WTC11 (cell line): ENCODE measurements around the gene FHOD3. TPM values are rescaled to one million over a fixed set of nuclear protein-coding genes. Genes with fewer than 3 reads are reported as not detected.
"Not testable (repeated sequence)": the region's sequence is repeated elsewhere in the genome, so short reads cannot be mapped to it uniquely, and the experiment has no call there.

ENCODE experiments used
- ATAC-seq: fragments of 200-7000 bp; cut with Tn5 transposase; 2 replicates; pipeline ENCODE4 v1.10.0; 2021; ENCODE audit warnings: mild to moderate bottlenecking, moderate library complexity
- CTCF ChIA-PET: fragments of 300-600 bp; sonication (Branson Sonifier 250); formaldehyde crosslinking; loops from one replicate; lab custom pipeline; 2021; ENCODE audit warnings: antibody characterized with exemption; lab: Charles Lee
- POLR2A ChIA-PET: fragments of 350-600 bp; sonication (Branson Sonifier 250); formaldehyde crosslinking; loops from one replicate; lab custom pipeline; 2021; ENCODE audit warnings: antibody characterized with exemption; lab: Charles Lee
- DNase-seq: peaks from one replicate; pipeline ENCODE4 v3.0.0; 2021; ENCODE audit warnings: low spot score
- H3K27ac Mint-ChIP-seq: 2 replicates; pipeline ENCODE4 v1.8.0; 2021; ENCODE audit warnings: mixed read lengths
- H3K27me3 Mint-ChIP-seq: 2 replicates; pipeline ENCODE4 v1.8.0; 2021; ENCODE audit warnings: low read depth, mild to moderate bottlenecking, moderate library complexity, mixed read lengths
- H3K36me3 Mint-ChIP-seq: 2 replicates; pipeline ENCODE4 v1.8.0; 2021; ENCODE audit warnings: mixed read lengths
- H3K4me1 Mint-ChIP-seq: 2 replicates; pipeline ENCODE4 v1.8.0; 2022; ENCODE audit warnings: mixed read lengths
- H3K4me3 Mint-ChIP-seq: 2 replicates; pipeline ENCODE4 v1.8.0; 2021; ENCODE audit warnings: mild to moderate bottlenecking, moderate library complexity, mixed read lengths
- H3K9me3 Mint-ChIP-seq: 2 replicates; pipeline ENCODE4 v1.8.0; 2021; ENCODE audit warnings: mixed read lengths
- ATF1 ChIP-seq: sonication (generic); formaldehyde crosslinking; IDR thresholded peaks from 2 replicates; pipeline ENCODE4 v1.8.1; 2023; ENCODE audit warnings: mild to moderate bottlenecking, moderate library complexity, missing genetic modification reagents
- CREM ChIP-seq: sonication (generic); formaldehyde crosslinking; IDR thresholded peaks from 2 replicates; pipeline ENCODE4 v1.8.1; 2022; ENCODE audit warnings: mild to moderate bottlenecking, missing genetic modification reagents, moderate library complexity
- FOXJ3 ChIP-seq: sonication (generic); formaldehyde crosslinking; IDR thresholded peaks from 2 replicates; pipeline ENCODE4 v1.9.0; 2021; ENCODE audit warnings: missing genetic modification reagents, mild to moderate bottlenecking, borderline replicate concordance
- GABPB1 ChIP-seq: sonication (generic); formaldehyde crosslinking; IDR thresholded peaks from 2 replicates; pipeline ENCODE4 v1.8.1; 2023; ENCODE audit warnings: mild to moderate bottlenecking, missing genetic modification reagents
- GRHL2 ChIP-seq: fragments of 250-450 bp; sonication (Bioruptor Pico); IDR thresholded peaks from 2 replicates; pipeline ENCODE4 v1.8.0; 2022; ENCODE audit warnings: mild to moderate bottlenecking, moderate library complexity; ENCODE audit not compliant: insufficient replicate concordance, severe bottlenecking
- HMGA2 ChIP-seq: fragments of 250-450 bp; sonication (Bioruptor Pico); IDR thresholded peaks from 2 replicates; pipeline ENCODE4 v1.4.0; 2021; ENCODE audit warnings: mild to moderate bottlenecking, moderate library complexity
- JAZF1 ChIP-seq: fragments of 250-450 bp; sonication (Bioruptor Pico); IDR thresholded peaks from 2 replicates; pipeline ENCODE4 v1.9.0; 2021; ENCODE audit warnings: moderate library complexity, mild to moderate bottlenecking, inconsistent platforms
- MAX ChIP-seq: sonication (generic); formaldehyde crosslinking; IDR thresholded peaks from 2 replicates; pipeline ENCODE4 v1.8.0; 2022; ENCODE audit warnings: mild to moderate bottlenecking, missing genetic modification reagents
- NR3C1 ChIP-seq: sonication (generic); formaldehyde crosslinking; conservative IDR thresholded peaks from 2 replicates; pipeline ENCODE4 v1.8.1; 2023; ENCODE audit warnings: low read depth, mild to moderate bottlenecking, missing genetic modification reagents
- RORB ChIP-seq: fragments of 250-450 bp; sonication (Bioruptor Pico); IDR thresholded peaks from 2 replicates; pipeline ENCODE4 v1.9.0; 2021; ENCODE audit warnings: mild to moderate bottlenecking
- SMAD3 ChIP-seq: sonication (generic); formaldehyde crosslinking; IDR thresholded peaks from 2 replicates; pipeline ENCODE4 v1.8.0; 2022; ENCODE audit warnings: missing genetic modification reagents, mild to moderate bottlenecking, borderline replicate concordance
- SOX15 ChIP-seq: fragments of 250-450 bp; sonication (Bioruptor Pico); IDR thresholded peaks from 2 replicates; pipeline ENCODE4 v1.9.0; 2021; ENCODE audit warnings: mild to moderate bottlenecking
- ZMAT4 ChIP-seq: fragments of 250-450 bp; sonication (Bioruptor Pico); IDR thresholded peaks from 2 replicates; pipeline ENCODE4 v1.9.0; 2021; ENCODE audit warnings: mild to moderate bottlenecking
- ZNF121 ChIP-seq: sonication (generic); formaldehyde crosslinking; IDR thresholded peaks from 2 replicates; pipeline ENCODE4 v1.8.0; 2023; ENCODE audit warnings: missing genetic modification reagents
- ZNF138 ChIP-seq: sonication (generic); formaldehyde crosslinking; conservative IDR thresholded peaks from 2 replicates; pipeline ENCODE4 v1.8.1; 2022; ENCODE audit warnings: mild to moderate bottlenecking, moderate library complexity, missing genetic modification reagents
- ZNF263 ChIP-seq: sonication (generic); formaldehyde crosslinking; IDR thresholded peaks from 2 replicates; pipeline ENCODE4 v1.8.1; 2022; ENCODE audit warnings: low read depth, mild to moderate bottlenecking, moderate library complexity, missing genetic modification reagents
- ZNF396 ChIP-seq: fragments of 250-450 bp; sonication (Bioruptor Pico); IDR thresholded peaks from 2 replicates; pipeline ENCODE4 v1.8.0; 2021; ENCODE audit warnings: mild to moderate bottlenecking, moderate library complexity, borderline replicate concordance
- total RNA-seq: library from RNA; stranded (reverse); gene quantifications from 3 replicates; pipeline ENCODE4 v1.2.3, GENCODE V29; 2021
- TF ChIP-seq, protein P1 (sequence below): fragments of 250-450 bp; sonication (Bioruptor Pico); IDR thresholded peaks from 2 replicates; pipeline ENCODE4 v1.8.0; 2021; ENCODE audit warnings: mild to moderate bottlenecking
- TF ChIP-seq, protein P2 (sequence below): sonication (generic); formaldehyde crosslinking; IDR thresholded peaks from 2 replicates; pipeline ENCODE4 v1.8.1; 2022; ENCODE audit warnings: low read depth, missing genetic modification reagents, borderline replicate concordance

The FHOD3 gene
- total RNA-seq, 1 experiment from 2014 or later, result 3.8 TPM

GRCh38 chr18:36546876-36547275 lies 249.4 kb downstream of the FHOD3 start:
- Mint-ChIP-seq H3K27me3 (no peaks in the 10 kb centered on the region; the same call in 1 of the 2 replicates), H3K9me3 (peaks cover 13% of the 10 kb centered on the region), H3K4me1 (no peaks in the 10 kb centered on the region), H3K4me3 (no peak overlapping the region), H3K27ac (no peak overlapping the region), H3K36me3 (no peaks in the 10 kb centered on the region)
- CTCF ChIA-PET, result no interaction called here
- POLR2A ChIA-PET, result no interaction called here
- ATAC-seq, result no peak
- DNase-seq, result no peak
- TF ChIP-seq ZNF396 (CRISPR knock-in tag), result no peak

GRCh38 chr18:36547544-36547943 lies 250.0 kb downstream of the FHOD3 start:
- H3K27me3 Mint-ChIP-seq, result no peaks in the 10 kb centered on the region; the same call in 1 of the 2 replicates
- H3K4me1 Mint-ChIP-seq, result no peaks in the 10 kb centered on the region
- POLR2A ChIA-PET, result no interaction called here
- no peak overlapping the region for H3K27ac Mint-ChIP-seq
- DNase-seq, result no peak
- CTCF ChIA-PET, result no interaction called here
- peaks cover 17% of the 10 kb centered on the region for H3K9me3 Mint-ChIP-seq
- ATAC-seq, result no peak
- TF ChIP-seq ZNF263 (CRISPR knock-in tag), result no peak
- TF ChIP-seq GRHL2 (CRISPR knock-in tag), result no peak
- TF ChIP-seq CREM (CRISPR knock-in tag), result no peak
- TF ChIP-seq ATF1 (CRISPR knock-in tag), result no peak
- no peak for TF ChIP-seq ZNF138 (CRISPR knock-in tag)
- TF ChIP-seq, all 79 proteins: peak for 0
- Mint-ChIP-seq H3K4me3 (no peak overlapping the region), H3K36me3 (no peaks in the 10 kb centered on the region)

DNA sequence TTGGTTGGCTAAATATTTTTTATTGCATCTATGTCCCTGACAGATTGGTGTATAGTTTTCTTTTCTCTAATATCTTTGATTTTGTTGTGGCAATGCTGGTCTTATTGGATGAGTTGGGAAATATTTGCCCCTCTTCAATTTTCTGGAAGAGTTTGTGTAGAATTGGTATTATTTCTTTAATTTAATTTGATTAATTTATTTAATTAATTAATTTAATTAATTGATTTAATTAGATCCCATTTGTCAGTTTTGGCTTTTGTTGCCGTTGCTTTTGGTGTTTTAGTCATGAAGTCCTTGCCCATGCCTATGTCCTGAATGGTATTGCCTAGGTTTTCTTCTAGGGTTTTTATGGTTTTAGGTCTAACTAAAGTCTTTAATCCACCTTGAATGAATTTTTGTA lies 253.8 kb downstream of the FHOD3 start:
- H3K36me3 Mint-ChIP-seq, H3K27me3 Mint-ChIP-seq, H3K4me1 Mint-ChIP-seq, CTCF ChIA-PET, H3K4me3 Mint-ChIP-seq, ATAC-seq, H3K27ac Mint-ChIP-seq, POLR2A ChIA-PET, DNase-seq: not testable (repeated sequence)
- peaks cover 25% of the 10 kb centered on the region for H3K9me3 Mint-ChIP-seq
- peak; percentile 94 for TF ChIP-seq HMGA2 (CRISPR knock-in tag)

- Mint-ChIP-seq H3K9me3 (peaks cover 17% of the 10 kb centered on the region), H3K4me3 (no peak overlapping the region), H3K27ac (no peak overlapping the region), H3K27me3 (no peaks in the 10 kb centered on the region; the same call in 1 of the 2 replicates), H3K4me1 (peaks cover 13% of the 10 kb centered on the region)
- CTCF ChIA-PET, result interaction anchor here (1.0 to 1.6 kb wide), 2 partner anchors 66 to 199 kb away, joined by 3 to 4 read pairs; no protein-coding TSS in a partner anchor
- POLR2A ChIA-PET, result interaction anchor here (0.6 kb wide), 1 partner anchor 9 kb away, joined by 6 read pairs; no protein-coding TSS in a partner anchor
- no peak for ATAC-seq
- no peak for TF ChIP-seq FOXJ3 (CRISPR knock-in tag)
- TF ChIP-seq SMAD3 (CRISPR knock-in tag), result no peak
- no peak for TF ChIP-seq ZNF121 (CRISPR knock-in tag)
- no peak for TF ChIP-seq NR3C1 (CRISPR knock-in tag)
- TF ChIP-seq SOX15 (CRISPR knock-in tag), result no peak
- TF ChIP-seq, protein P1, sequence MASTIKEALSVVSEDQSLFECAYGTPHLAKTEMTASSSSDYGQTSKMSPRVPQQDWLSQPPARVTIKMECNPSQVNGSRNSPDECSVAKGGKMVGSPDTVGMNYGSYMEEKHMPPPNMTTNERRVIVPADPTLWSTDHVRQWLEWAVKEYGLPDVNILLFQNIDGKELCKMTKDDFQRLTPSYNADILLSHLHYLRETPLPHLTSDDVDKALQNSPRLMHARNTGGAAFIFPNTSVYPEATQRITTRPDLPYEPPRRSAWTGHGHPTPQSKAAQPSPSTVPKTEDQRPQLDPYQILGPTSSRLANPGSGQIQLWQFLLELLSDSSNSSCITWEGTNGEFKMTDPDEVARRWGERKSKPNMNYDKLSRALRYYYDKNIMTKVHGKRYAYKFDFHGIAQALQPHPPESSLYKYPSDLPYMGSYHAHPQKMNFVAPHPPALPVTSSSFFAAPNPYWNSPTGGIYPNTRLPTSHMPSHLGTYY, result no peak
- TF ChIP-seq, protein P2, sequence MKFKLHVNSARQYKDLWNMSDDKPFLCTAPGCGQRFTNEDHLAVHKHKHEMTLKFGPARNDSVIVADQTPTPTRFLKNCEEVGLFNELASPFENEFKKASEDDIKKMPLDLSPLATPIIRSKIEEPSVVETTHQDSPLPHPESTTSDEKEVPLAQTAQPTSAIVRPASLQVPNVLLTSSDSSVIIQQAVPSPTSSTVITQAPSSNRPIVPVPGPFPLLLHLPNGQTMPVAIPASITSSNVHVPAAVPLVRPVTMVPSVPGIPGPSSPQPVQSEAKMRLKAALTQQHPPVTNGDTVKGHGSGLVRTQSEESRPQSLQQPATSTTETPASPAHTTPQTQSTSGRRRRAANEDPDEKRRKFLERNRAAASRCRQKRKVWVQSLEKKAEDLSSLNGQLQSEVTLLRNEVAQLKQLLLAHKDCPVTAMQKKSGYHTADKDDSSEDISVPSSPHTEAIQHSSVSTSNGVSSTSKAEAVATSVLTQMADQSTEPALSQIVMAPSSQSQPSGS (CRISPR knock-in tag), result no peak
- TF ChIP-seq JAZF1 (CRISPR knock-in tag), result no peak
- no peak for TF ChIP-seq ZMAT4
- TF ChIP-seq HMGA2 (CRISPR knock-in tag), result no peak
- no peak for TF ChIP-seq MAX (CRISPR knock-in tag)
- no peak for TF ChIP-seq RORB (CRISPR knock-in tag)
- TF ChIP-seq GABPB1 (CRISPR knock-in tag), result no peak
- TF ChIP-seq, all 79 proteins: peak for 0
- H3K36me3 Mint-ChIP-seq, result no peaks in the 10 kb centered on the region
- no peak for DNase-seq
Measured at GRCh38 chr18:36558234-36558633, 260.7 kb downstream of the FHOD3 start.
